Thoracic aorta (tissue), 2 donors: Measurements from ENCODE around the gene TNIK. TPM values are rescaled to one million over a fixed set of nuclear protein-coding genes. Genes with fewer than 3 reads are reported as not detected.

ENCODE experiments used
- ATAC-seq: fragments of 150-250 bp; one replicate; pipeline ENCODE4 v1.8.0; 2017; ENCODE audit warnings: low read depth; ENCODE audit not compliant: insufficient number of reproducible peaks, low FRiP score
- DNase-seq: peaks from one replicate; pipeline ENCODE4 v3.0.0-alpha.2; 2020; ENCODE audit warnings: low spot score
- H3K27ac ChIP-seq, 2 donors: fragments of 200-600 bp; sonication (generic); 1 replicate in 1 of 2; 2 replicates in 1 of 2; pipeline ENCODE4 v1.5.1; 2016; ENCODE audit warnings: mild to moderate bottlenecking in 2 of 2, moderate library complexity in 2 of 2
- H3K27me3 ChIP-seq: fragments of 200-600 bp; sonication (generic); replicated peaks from 2 replicates; pipeline ENCODE4 v1.6.0; 2016; ENCODE audit warnings: mild to moderate bottlenecking; ENCODE audit not compliant: insufficient read depth
- H3K36me3 ChIP-seq: fragments of 200-600 bp; sonication (generic); one replicate; pipeline ENCODE4 v1.5.1; 2016
- H3K4me1 ChIP-seq, 2 donors: fragments of 200-600 bp; sonication (generic); 1 replicate in 1 of 2; 2 replicates in 1 of 2; pipeline versions ENCODE4 v1.5.1 to v1.6.0; 2016; ENCODE audit warnings: low read depth in 2 of 2, mild to moderate bottlenecking in 1 of 2; ENCODE audit not compliant: control insufficient read depth in 1 of 2
- H3K4me3 ChIP-seq: fragments of 200-600 bp; sonication (generic); 2 replicates; pipeline ENCODE4 v1.5.1; 2016; ENCODE audit warnings: mild to moderate bottlenecking
- H3K9me3 ChIP-seq: fragments of 200-600 bp; sonication (generic); 2 replicates; pipeline ENCODE4 v1.5.1; 2016
- CTCF ChIP-seq: fragments of 200-600 bp; sonication (generic); IDR thresholded peaks from one replicate; pipeline ENCODE4 v1.5.1; 2019; ENCODE audit warnings: antibody characterized with exemption
- total RNA-seq, 2 donors: library from RNA; depleted of rRNA; stranded (reverse); fragments of >200 nt; gene quantifications; one replicate each; pipeline versions ENCODE4 v1.1.0 to v1.2.3, GENCODE V29; 2016

The TNIK gene
- total RNA-seq, 2 donors from 2014 or later, result 18.3 to 21.7 TPM

DNA sequence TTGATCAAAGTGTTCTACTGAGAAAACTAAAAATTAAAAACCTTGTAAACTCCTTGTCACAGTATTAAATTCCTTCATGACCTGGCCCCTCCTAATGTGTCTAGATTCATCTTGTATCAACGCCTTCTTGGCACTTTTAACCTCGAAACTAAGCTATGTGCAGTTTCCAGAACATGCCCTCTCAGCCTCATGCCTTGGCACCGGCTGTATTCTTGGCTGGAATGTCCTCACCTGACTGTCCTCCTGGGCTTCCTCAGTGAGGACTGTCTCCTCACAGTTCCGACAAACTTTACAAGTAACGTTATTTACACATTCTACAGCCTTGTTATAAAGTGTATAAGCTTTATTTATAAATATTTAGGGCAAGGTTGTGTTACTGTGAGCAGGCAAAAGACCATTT lies 237.2 kb downstream of the TNIK start:
- H3K27me3 ChIP-seq, result no peaks in the 10 kb centered on the region
- no peak for ATAC-seq

GRCh38 chr3:171221597-171221996 lies 238.6 kb downstream of the TNIK start:
- no peaks in the 10 kb centered on the region for H3K36me3 ChIP-seq
- H3K4me1 ChIP-seq, result no peaks in the 10 kb centered on the region
- DNase-seq, result no peak
- no peak overlapping the region for H3K27ac ChIP-seq
- peaks cover 4% of the 10 kb centered on the region for H3K9me3 ChIP-seq
- H3K4me3 ChIP-seq, result no peak overlapping the region
- no peak for TF ChIP-seq CTCF
- H3K27me3 ChIP-seq, result no peaks in the 10 kb centered on the region
- no peak for ATAC-seq

More for the DNA sequence above, 237.2 kb downstream of the TNIK start:
- Histone ChIP-seq H3K36me3 (no peaks in the 10 kb centered on the region), H3K27ac (no peak overlapping the region), H3K4me1 (no peaks in the 10 kb centered on the region), H3K4me3 (no peak overlapping the region), H3K9me3 (peaks cover 4% of the 10 kb centered on the region)
- TF ChIP-seq CTCF, result no peak
- no peak for DNase-seq

DNA sequence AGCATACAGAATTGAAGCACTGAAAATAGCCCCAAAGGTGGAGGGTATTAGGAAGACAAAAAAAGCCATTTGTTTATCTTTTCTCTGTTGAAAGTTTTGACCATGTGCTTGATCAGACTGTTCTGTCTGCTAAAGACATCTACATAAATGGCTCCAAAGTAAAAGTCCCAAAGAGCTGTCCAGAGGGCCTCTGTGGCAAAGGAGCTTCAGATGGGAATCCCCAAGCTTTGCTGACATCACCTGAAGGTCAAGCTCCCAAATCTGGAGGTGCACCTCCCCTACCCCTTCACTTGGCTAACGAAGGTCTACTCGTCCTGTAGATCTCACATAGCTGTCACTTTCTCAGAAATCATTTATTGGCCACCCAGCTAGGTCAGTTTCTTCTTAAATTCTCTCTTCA lies 239.1 kb downstream of the TNIK start:
- Histone ChIP-seq H3K9me3 (peaks cover 1% of the 10 kb centered on the region), H3K36me3 (no peaks in the 10 kb centered on the region), H3K27ac (no peak overlapping the region), H3K4me3 (no peak overlapping the region), H3K4me1 (no peaks in the 10 kb centered on the region), H3K27me3 (no peaks in the 10 kb centered on the region)
- TF ChIP-seq CTCF, result no peak
- no peak for DNase-seq
- no peak for ATAC-seq

GRCh38 chr3:171219258-171219657 lies 240.9 kb downstream of the TNIK start:
- Histone ChIP-seq H3K27ac (no peak overlapping the region), H3K27me3 (no peaks in the 10 kb centered on the region), H3K4me3 (no peak overlapping the region), H3K36me3 (no peaks in the 10 kb centered on the region), H3K9me3 (no peaks in the 10 kb centered on the region), H3K4me1 (no peaks in the 10 kb centered on the region)
- DNase-seq, result no peak
- ATAC-seq, result no peak
- no peak for TF ChIP-seq CTCF

- Histone ChIP-seq H3K27me3 (no peaks in the 10 kb centered on the region), H3K27ac (no peak overlapping the region), H3K36me3 (no peaks in the 10 kb centered on the region), H3K9me3 (no peaks in the 10 kb centered on the region), H3K4me1 (no peaks in the 10 kb centered on the region), H3K4me3 (no peak overlapping the region)
- ATAC-seq (no peak), DNase-seq (no peak)
- no peak for TF ChIP-seq CTCF
Observed at GRCh38 chr3:171218069-171218468, 242.1 kb downstream of the TNIK start.
